Erythroblast (primary cell): ENCODE results near the gene NUP98.

ENCODE experiments used
- GATA1 ChIP-seq: IDR thresholded peaks from 2 replicates; pipeline ENCODE4 v1.6.1; 2011; ENCODE audit warnings: low read depth, mild to moderate bottlenecking, control low read depth, low read length, moderate library complexity
- POLR2A ChIP-seq: IDR thresholded peaks from 2 replicates; pipeline ENCODE4 v1.6.1; 2011; ENCODE audit warnings: mild to moderate bottlenecking, low read length

DNA sequence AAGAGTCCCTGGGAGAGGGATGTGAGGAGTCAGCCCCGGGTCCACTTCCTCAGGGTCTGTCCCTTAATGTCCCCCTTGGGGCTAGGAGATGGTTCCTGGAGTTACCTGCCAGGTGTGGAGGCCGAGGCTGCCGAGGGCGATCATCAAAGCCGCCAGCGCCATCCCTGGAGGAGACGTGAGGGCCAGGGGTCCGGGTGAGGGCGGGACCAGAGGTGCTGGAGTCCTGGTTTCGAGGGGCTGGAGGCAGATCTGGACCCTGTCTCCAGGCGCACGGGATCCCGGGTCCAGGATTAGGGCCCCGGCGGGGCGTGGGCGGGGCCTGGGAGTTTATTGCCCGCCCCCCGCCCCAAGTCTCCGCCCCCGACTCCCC is 155.7 kb downstream of the NUP98 start, which contains the start of gene ART5:
- no peak for TF ChIP-seq POLR2A
- no peak for TF ChIP-seq GATA1
